GM12878 (cell line): Measurements from ENCODE around the gene EPAS1.

Experiments
- ATF3 ChIP-seq: IDR thresholded peaks from 2 replicates; pipeline ENCODE4 v1.6.1; 2011; ENCODE audit warnings: low read depth, mild to moderate bottlenecking, low read length, moderate library complexity, borderline replicate concordance; ENCODE audit errors: extremely low read depth
- CBX3 ChIP-seq: fragments of 200-600 bp; sonication (generic); IDR thresholded peaks from 2 replicates; pipeline ENCODE4 v1.6.1; 2016; ENCODE audit warnings: low read depth, borderline replicate concordance
- CHD4 ChIP-seq: fragments of 200-600 bp; sonication (generic); IDR thresholded peaks from 2 replicates; pipeline ENCODE4 v1.6.1; 2016; ENCODE audit warnings: mild to moderate bottlenecking
- CTCF ChIP-seq, 3 experiments: IDR thresholded peaks in 2 of 3; conservative IDR thresholded peaks in 1 of 3; 2 replicates each; pipeline ENCODE4 v1.5.1; 2011; ENCODE audit warnings: low read depth in 3 of 3, low read length in 3 of 3, mild to moderate bottlenecking in 3 of 3, control low read depth in 2 of 3, moderate library complexity in 2 of 3, inconsistent platforms in 1 of 3, mixed read lengths in 1 of 3; ENCODE audit not compliant: control insufficient read depth in 2 of 3, insufficient read depth in 1 of 3; ENCODE audit errors: extremely low read depth in 1 of 3
- CUX1 ChIP-seq: IDR thresholded peaks from 2 replicates; pipeline ENCODE4 v1.6.1; 2012; ENCODE audit warnings: improper control_type of control experiment, low read depth, low read length; ENCODE audit not compliant: insufficient replicate concordance
- EP300 ChIP-seq, 2 experiments: fragments of 150-350 bp in 1 of 2; IDR thresholded peaks; 2 replicates each; pipeline ENCODE4 v1.6.1; 2011 to 2012; ENCODE audit warnings: low read depth in 2 of 2, low read length in 2 of 2, borderline replicate concordance in 1 of 2, improper control_type of control experiment in 1 of 2, inconsistent platforms in 1 of 2; ENCODE audit not compliant: control insufficient read depth in 1 of 2
- EZH2 ChIP-seq: IDR thresholded peaks from 2 replicates; pipeline ENCODE4 v1.6.1; 2012; ENCODE audit warnings: low read depth, mild to moderate bottlenecking, control low read depth, inconsistent platforms, low read length, borderline replicate concordance; ENCODE audit not compliant: control insufficient read depth
- NR2C2 ChIP-seq: IDR thresholded peaks from 2 replicates; pipeline ENCODE4 v1.6.1; 2011; ENCODE audit warnings: borderline replicate concordance, low read depth; ENCODE audit not compliant: control insufficient read depth, insufficient read length
- PAX5 ChIP-seq: IDR thresholded peaks from 2 replicates; pipeline ENCODE4 v1.6.1; 2011; ENCODE audit warnings: low read depth, low read length, borderline replicate concordance
- POLR2A ChIP-seq: IDR thresholded peaks from 2 replicates; pipeline ENCODE4 v1.6.1; 2011; ENCODE audit warnings: low read depth, mild to moderate bottlenecking, low read length
- RAD21 ChIP-seq: IDR thresholded peaks from 2 replicates; pipeline ENCODE4 v1.6.1; 2011; ENCODE audit warnings: mild to moderate bottlenecking, low read depth, low read length, moderate library complexity; ENCODE audit not compliant: insufficient read depth
- RCOR1 ChIP-seq: conservative IDR thresholded peaks from 2 replicates; pipeline ENCODE4 v1.6.1; 2012; ENCODE audit warnings: low read depth, low read length, improper control_type of control experiment
- REST ChIP-seq: IDR thresholded peaks from 2 replicates; pipeline ENCODE4 v1.6.1; 2012; ENCODE audit warnings: mild to moderate bottlenecking, low read depth, low read length
- USF2 ChIP-seq: IDR thresholded peaks from 2 replicates; pipeline ENCODE4 v1.6.1; 2011; ENCODE audit warnings: low read depth, low read length, improper control_type of control experiment, borderline replicate concordance

GRCh38 chr2:46339200-46339599, 42.0 kb downstream of the EPAS1 start:
- no peak for TF ChIP-seq CHD4
- TF ChIP-seq CUX1: no peak
- TF ChIP-seq CTCF (IDR thresholded peaks at IDR 0.05 in 2 of 3, conservative IDR thresholded peaks at IDR 0.05 in 1 of 3; ENCODE audit: control insufficient read depth in 2 of 3, extremely low read depth in 1 of 3, insufficient read depth in 1 of 3, low read depth in 3 of 3, low read length in 3 of 3): no peak
- TF ChIP-seq RAD21: no peak
- TF ChIP-seq USF2: no peak
- no peak for TF ChIP-seq EP300 (IDR thresholded peaks at IDR 0.05; ENCODE audit: borderline replicate concordance in 1 of 2, control insufficient read depth in 1 of 2, low read depth in 2 of 2, low read length in 2 of 2)
- no peak for TF ChIP-seq REST
- TF ChIP-seq EZH2: no peak
- TF ChIP-seq RCOR1: no peak
- no peak for TF ChIP-seq CBX3
- TF ChIP-seq POLR2A: no peak
- TF ChIP-seq NR2C2: no peak
- no peak for TF ChIP-seq PAX5
- TF ChIP-seq ATF3: no peak
